ENCODE data around the gene CYS1. TPM values are rescaled to one million over a fixed set of nuclear protein-coding genes. Genes with fewer than 3 reads are reported as not detected.

Gene CYS1
- total and polyA plus RNA-seq, 2 donors (not counting 3 experiments of a cell fraction or from before 2014, with no cell fraction given) = not detected

GRCh38 chr2:10063566-10063965 lies 16.6 kb downstream of the CYS1 start:
- TF ChIP-seq, protein P1, sequence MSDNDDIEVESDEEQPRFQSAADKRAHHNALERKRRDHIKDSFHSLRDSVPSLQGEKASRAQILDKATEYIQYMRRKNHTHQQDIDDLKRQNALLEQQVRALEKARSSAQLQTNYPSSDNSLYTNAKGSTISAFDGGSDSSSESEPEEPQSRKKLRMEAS (IDR thresholded peaks at IDR 0.05; ENCODE audit: insufficient read depth, insufficient read length) = no peak
- no peak for TF ChIP-seq EZH2 (IDR thresholded peaks at IDR 0.05; ENCODE audit: borderline replicate concordance, low read depth, low read length, severe bottlenecking)
- no peak for TF ChIP-seq FOS (IDR thresholded peaks at IDR 0.05; ENCODE audit: borderline replicate concordance, insufficient read depth, low read length)
- no peak for TF ChIP-seq POLR2A (IDR thresholded peaks at IDR 0.05; ENCODE audit: low read depth, low read length)
- no peak for TF ChIP-seq GATA2 (IDR thresholded peaks at IDR 0.05; ENCODE audit: insufficient read depth, insufficient read length, low read depth, low read length)
- TF ChIP-seq CTCF (IDR thresholded peaks at IDR 0.05; ENCODE audit: extremely low read depth in 1 of 2, insufficient read depth in 1 of 2, low read depth in 1 of 2, low read length in 2 of 2) = no peak
- BruUV-seq (replicated peaks) = no TSS peak
- no peaks in the 10 kb centered on the region for H3K9me3 ChIP-seq (replicated peaks; ENCODE audit: control insufficient read depth, insufficient read depth, low read length)

More at GRCh38 chr2:10063566-10063965, 16.6 kb downstream of the CYS1 start:
- Histone ChIP-seq H3K27me3 (ENCODE audit: control insufficient read depth in 2 of 2, insufficient read depth in 2 of 2, low read length in 2 of 2) (no peaks in the 10 kb centered on the region), H3K9me1 (replicated peaks; ENCODE audit: control insufficient read depth, extremely low read depth, insufficient read depth, low read length) (no peaks in the 10 kb centered on the region), H3K36me3 (ENCODE audit: control insufficient read depth in 2 of 2, extremely low read depth in 1 of 2, insufficient read depth in 2 of 2, low read length in 2 of 2) (no peaks in the 10 kb centered on the region), H2AFZ (ENCODE audit: low read depth, low read length) (no peak overlapping the region), H3K9ac (replicated peaks; ENCODE audit: extremely low read depth, insufficient read depth, low read length) (no peak overlapping the region), H3K79me2 (ENCODE audit: control insufficient read depth, insufficient read depth, low read length) (no peaks in the 10 kb centered on the region), H3K4me2 (ENCODE audit: insufficient read depth, low read length) (no peak overlapping the region), H3K4me3 (replicated peaks in 1 of 3; ENCODE audit: insufficient read depth in 1 of 3, low read depth in 1 of 3, low read length in 3 of 3) (no peak overlapping the region), H3K27ac (ENCODE audit: insufficient read depth, low read depth, low read length) (no peak overlapping the region), H4K20me1 (replicated peaks; ENCODE audit: control insufficient read depth, extremely low read depth, insufficient read depth, low read length) (no peaks in the 10 kb centered on the region), H3K4me1 (ENCODE audit: control insufficient read depth, extremely low read depth, insufficient read depth, low read length) (no peaks in the 10 kb centered on the region)
- CTCF ChIA-PET = interaction anchor here (1.2 kb wide), 1 partner anchor 9 kb away, joined by 6 read pairs; no protein-coding TSS in a partner anchor
- dilution Hi-C loops (cut with MboI; ENCODE audit: extremely low pct_ligation_motif_present, low sequenced_read_pairs) = no loop called here
- FAIRE-seq = no peak
- POLR2A ChIA-PET = no interaction called here
- intact Hi-C loops (cut with micrococcal nuclease) = no loop called here
- no peak for DNase-seq (ENCODE audit: low read depth, low spot score)

Data from endothelial cell of umbilical vein (primary cell).